Amygdala (tissue), 56 donors: ENCODE measurements around the gene GLIS1.
A peak's percentile ranks its signal among the peaks of the same experiment; 100 is the strongest.

Experiments used
- DNase-seq, 56 donors: peaks; one replicate each; lab custom pipeline; 2025; lab: John Stamatoyannopoulos, UW

Gene GLIS1

DNA sequence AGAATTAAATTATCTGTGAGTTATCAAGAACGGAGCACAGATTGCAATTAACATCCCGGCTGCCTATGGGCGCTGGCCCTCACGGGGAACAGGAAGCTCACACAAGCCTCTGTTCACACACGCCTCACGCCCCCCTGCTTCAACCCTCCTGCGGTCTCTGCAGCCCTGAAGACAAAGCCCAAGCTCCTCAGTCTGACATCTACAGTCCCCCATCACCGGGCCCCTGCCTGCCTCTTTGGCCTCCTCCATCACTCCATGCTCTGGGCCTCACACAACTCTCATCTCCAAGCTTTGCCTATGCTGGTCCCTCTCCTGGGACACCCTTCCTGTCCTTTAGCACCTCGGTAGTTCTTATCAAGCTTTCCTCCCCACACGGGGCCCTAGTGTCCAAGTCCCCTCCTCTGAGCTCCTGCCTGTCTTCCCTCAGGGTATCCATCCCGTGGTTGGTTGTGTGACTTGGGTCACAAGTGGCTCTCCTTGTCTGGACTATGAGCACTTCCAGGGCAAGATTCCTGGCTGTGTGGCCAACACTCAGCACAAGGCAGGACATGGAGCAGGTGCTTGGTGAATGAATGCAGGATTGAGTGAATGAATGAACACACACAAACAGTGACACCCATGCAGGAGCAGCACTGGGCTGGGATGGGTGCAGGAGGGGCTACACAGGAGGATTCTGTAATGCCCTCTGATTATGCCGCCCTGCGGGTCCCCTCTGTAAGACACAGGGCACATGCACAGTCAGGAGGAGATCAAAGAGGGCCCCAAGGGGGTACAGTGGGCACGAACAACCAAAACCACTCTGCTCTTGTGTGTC, 163.6 kb downstream of the GLIS1 start:
- DNase-seq = no peak

DNA sequence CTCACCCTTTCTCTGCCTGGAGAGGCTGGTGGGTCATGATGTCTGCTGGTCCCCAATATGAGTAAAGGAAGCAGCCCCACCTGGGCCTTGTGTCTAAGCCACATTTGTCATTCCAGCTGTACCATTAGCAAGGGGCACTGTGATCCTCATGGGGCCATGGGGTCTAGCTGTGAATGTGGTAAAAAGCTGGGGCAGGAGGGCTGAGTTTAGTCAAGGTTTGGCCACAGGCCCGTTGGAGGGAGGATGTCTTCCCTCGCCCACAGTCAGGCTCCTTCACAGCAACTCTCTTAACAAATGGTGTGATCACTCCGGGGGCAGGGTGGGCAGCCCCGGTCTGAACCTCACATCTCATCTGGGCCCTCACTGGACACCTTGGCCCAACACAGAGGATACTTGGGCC, 164.3 kb downstream of the GLIS1 start:
- DNase-seq = no peak

DNA sequence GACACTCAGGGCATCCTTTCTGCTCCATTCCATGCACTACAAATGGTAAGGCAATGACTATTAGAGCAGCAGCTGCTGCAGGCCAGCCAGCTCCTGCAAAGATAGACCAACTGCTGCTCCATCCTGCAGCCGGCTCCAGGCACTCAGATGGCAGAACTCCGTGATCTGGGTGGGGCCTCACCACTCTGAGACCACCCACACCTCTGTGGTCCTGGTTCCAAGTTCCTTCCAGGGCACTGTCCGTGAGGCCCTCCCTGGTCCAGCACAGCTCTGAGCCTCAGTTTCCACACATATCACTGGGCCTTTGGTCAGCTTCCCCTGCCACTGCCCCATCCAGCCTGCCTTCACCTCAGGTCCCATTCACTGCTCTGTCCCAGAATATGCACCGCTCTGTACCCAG, 165.0 kb downstream of the GLIS1 start:
- no peak for DNase-seq

DNA sequence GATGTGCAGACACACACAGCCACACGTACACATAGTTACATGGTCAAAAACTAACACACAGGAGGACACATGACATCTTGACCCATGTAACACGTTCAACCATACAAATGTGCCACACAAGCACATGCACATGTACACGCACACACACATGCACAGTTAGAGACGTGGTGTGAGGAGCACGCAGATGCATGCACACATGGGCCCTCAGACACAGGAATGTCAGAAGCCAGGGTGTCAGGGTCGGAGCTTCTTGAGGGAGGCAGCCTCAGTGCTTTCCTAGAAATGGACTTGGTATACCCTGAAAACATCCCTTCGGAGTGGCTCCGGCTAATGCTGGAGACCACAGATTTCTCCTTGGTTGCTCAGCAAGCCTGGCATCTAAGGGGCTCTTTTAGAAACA, 165.4 kb downstream of the GLIS1 start:
- no peak for DNase-seq

DNA sequence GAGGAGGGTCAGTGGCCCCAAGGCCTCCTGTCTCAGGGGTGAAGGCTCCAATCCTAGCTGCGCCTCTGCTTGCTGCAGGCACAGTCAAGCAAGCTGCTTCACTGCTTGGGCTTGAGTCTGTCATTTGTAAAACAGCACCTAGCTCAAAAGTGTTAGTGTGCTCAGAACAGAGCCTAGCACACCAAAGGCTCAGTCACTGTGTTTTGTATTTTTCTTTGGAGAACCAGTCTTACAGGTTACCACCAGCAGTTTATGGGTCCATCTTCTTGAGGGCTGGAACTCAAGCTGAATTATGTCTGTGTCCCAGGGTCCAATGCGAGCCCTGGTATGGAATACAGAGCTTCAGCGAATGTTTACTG, 166.2 kb downstream of the GLIS1 start:
- peak in 1 of 56 donors; percentile 56 for DNase-seq

DNA sequence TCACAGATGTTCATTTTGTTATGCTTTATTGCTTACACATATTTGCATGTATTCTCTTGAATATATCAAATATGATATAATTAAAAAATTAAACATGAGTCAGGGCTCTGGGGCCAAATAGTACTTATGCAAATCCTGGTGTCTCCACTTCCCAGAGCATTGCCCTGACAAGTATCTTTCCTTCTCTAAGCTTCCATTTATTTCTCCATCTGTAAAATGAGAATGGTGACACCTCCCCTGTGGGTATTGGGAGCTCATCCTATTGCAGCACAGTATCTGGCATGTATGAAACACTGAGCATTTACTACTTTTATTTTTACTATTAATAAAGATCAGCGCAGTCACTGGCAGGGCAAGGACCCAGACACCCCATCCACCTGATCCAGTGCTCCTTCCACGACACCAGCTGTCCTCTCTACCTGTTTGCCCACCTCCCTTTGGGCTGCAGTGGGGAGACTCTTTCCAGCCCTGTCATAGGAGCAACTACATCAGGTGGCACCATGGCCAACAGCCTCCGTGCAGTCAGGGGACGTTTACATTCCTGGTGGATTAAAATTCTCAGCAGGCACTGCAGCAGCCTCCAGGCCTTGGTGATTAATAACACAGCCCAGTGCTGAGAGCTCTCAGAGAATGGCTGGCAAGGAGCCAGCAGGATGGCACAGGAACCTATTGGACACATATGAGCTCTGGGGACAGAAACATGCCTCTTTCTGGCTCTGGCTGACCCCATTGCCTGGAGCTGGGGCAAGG, 166.7 kb downstream of the GLIS1 start:
- DNase-seq = peak in 31 of 56 donors; percentile 4 to 76 (median 21)

DNA sequence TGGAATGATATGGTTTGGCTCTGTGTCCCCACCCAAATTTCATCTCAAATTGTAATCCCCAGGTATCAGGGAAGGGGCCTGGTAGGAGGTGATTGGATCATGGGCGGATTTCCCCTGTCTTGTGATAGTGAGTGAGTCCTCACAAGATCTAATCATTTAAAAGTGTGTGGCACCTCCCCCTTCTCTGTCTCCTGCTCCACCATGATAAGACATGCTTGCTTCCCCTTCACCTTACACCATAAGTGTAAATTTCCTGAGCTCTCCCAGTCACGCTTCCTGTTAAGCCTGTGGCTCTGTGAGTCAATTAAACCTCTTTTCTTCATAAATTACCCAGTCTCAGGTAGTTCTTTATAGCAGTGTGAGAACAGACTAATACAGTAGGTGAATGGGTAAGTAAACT, 170.4 kb downstream of the GLIS1 start:
- DNase-seq = no peak

DNA sequence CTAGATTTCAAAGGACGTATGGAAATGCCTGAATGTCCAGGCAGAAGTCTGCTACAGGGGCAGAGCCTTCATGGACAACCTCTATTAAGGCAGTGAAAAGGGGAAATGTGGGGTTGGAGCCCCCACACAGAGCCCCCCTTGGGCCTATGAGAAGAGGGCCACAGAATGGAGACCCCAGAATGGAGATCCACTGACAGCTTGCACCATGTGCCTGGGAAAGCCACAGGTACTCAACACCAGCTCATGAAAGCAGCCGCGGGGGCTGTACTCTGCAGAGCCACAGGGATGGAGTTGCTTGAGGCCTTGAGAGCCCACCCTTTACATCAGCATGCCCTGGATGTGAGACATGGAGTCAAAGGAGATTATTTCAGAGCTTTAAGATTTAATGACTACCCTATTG, 171.1 kb downstream of the GLIS1 start:
- no peak for DNase-seq

DNA sequence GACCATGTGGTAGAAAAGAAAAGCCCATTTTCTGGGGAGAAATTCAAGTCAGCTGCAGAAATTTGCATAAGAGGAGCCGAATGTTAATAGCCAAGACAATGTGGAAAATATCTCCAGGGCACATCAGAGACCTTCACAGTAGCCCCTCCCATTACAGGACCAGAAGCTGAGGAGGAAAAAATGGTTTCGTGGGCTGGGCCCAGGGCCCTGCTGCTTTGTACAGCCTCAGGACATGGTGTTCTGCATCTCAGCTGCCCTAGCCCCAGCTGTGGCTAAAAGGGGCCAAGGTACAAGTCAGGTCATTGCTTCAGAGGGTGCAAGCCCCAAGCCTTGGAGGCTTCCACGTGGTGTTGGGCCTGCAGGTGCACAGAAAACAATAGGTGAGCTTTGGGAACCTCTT, 171.5 kb downstream of the GLIS1 start:
- no peak for DNase-seq

DNA sequence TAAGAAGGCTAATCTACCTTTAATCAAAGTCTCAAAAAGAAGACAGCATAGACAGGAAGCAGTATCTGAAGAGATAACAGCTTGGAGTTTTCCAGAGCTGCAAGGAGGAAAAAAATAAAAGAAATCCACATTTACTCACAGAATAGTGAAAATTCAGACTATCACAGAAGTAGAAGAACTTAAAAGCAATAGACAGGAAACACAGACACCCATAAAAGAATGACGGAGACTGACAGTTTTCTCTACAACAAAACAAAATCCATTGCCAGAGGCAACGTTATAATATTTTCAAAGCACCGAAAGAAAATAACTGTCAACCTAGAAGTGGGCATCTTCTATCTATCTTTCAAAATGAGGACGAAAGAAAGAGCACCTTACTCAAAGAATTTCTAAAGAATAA, 175.4 kb downstream of the GLIS1 start:
- DNase-seq = no peak

DNA sequence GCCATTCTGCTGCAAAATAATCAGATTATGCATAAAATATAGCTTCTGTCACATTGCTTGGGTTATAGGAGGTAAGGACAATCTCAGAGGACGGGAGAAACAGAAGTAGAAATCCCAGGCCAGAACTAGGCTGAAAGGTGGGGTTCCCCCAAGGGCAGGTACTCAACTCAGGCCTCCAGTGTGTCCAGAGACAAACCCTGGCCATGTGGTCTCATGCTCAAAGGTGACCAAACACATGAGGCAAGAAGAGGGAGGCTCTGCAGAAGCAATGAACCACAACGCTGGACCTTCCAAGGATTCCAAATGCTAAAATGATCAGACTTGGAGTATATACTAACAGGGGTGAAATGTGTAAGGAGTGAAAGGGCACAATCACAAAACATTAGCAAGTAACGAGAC, 176.0 kb downstream of the GLIS1 start:
- DNase-seq = no peak

DNA sequence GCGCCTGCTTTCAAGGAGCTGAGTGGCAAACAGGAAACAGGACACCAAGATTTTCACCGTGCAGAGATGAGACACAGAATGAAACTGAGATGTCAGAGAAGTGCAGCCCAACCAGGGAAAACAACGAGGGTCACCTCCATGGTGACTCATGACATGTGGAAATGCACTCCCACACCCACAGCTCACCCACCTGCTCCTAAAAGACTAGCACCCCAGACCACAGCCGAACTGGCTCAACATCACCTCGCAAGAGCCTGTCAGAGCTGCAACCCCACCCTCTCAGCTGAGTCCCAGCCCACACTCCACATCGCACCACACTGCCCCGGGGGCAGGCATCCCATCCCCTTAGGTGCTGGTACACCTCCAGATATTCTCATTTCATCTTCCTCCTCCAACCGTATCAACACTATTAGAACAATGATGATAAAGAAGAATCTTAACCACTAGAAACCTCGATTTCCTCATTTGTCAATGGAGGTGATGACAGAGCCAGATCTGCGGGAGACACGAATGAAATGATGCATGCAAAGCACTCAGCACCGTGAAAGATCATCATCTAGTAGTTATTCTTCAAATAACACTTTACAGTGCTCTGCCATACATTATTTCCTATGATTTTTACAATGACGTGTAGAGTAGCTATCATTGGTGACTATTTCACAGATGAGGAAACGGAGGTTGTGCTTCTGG, 176.5 kb downstream of the GLIS1 start:
- no peak for DNase-seq

DNA sequence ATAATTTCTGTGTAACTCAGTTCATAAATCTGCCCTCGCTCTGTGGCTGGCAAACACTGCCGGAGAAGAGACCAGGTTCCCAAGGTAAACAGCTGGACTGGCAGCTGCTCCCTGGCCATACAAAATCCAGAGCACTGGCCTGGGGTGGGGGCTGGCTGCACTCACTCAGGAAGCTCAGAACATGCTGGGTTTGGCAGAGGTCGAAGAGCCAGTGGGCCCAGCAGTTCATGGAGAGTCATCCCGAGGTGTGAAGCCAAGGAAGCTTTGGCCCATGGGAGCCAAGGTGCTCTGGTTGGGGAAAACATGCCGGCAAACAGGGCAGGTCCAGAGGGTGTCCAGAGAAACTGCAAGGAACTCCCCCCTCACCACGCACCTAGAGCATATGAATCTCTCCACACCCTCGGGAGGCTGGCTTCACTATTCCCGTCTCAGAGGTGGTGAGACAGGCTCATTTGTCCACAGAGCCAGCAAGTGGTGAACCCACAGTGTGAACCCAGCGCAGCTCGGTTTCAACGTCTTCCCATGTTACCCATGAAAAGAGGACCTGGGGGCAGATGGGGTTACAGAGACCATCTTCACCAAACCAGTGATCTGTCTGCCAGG, 177.4 kb downstream of the GLIS1 start:
- DNase-seq = no peak

DNA sequence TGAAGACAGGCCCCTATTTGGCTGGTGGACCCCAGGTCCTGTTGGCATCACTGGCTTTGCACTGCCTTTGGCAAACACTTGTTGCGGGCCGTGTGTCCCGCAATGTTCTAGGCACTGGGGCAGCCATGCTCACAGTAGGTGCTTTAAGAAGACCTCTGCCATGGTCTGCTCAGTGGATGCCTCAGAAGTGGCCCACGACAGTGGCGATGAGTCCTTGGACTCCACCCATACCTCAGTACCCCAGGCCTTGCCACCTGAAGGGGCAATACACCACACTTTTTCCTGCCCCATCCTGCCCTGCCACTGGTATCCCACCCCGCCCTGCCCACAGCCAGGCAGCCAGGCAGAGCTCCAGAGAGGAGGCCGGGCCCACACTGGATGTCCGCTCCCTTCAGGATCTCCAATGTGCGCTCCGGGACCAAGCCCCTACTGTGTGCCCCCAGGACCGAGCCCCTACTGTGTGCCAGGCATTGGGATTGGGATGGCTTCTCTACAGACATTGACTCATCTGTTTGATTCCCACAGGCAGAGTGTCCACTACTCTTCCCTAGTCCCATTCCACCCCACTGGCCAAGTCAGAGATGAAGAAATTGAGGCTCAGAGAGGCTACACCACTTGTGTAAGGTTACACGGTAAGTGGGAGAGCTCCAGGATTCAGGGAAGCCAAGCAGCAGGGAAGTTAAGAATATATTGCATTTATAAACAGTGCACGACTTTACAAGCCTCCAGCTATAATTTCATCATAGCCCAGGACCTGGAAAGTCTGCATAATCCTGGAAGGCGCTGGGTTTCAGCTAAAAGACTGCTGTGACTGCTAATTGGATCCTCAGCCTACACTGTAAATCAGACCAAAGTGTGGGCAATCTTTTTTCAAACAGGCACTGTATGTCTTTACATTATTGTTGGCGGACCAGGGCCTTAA, 178.1 kb downstream of the GLIS1 start:
- no peak for DNase-seq

DNA sequence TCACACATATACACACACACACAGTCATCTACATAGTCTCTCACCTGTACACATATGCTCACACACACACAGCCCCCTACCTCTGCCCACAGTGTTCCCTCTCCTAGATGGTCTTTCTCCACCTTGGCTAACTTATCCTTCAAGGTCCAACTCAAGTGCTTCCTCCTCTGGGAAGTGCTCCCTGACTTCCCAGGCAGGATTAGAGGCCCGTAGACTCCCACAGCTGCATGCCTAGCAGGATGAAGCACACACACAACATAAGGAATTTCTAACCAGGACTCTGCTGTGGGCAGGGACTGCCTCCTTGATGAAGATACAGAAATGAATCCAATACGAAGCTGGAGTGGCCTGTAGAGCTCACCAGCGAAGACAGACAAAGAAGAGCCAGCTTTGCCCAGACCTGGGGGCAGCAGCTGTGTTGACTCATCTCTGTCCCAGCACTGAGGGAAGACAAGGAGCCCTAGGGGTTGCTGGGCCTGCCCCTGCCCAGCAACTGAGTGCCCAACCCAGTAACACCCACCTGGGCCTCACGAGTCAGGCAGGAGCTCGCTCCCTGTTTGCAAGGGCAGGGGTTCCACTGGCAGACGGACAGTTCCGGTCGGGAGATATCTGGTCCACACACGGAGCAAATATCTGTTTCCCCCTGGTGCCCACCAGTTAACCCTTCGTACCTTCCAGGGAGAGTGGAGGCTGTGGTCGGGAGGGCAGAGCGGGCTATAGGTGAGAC, 178.9 kb downstream of the GLIS1 start:
- no peak for DNase-seq

DNA sequence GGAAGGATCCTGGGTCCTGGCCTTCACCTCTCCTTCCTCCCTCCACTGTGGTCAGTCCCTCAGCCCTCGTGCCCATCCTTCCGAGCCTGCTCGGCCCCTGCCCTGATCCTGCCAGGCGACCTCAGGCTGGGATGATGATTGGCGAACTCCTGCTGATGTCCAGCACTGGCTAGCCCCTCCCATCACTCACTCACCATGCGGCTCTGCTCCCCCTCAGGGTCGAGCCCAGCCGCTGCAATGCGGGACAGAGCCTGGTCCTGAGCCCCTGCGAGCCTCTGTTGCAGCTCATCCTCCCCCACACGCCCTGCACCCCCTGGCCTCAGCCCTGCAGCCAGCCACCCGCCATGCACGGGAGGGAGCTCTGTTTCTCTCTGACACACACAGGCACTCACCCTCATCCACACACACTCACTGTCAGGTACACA, 179.6 kb downstream of the GLIS1 start:
- DNase-seq = no peak

DNA sequence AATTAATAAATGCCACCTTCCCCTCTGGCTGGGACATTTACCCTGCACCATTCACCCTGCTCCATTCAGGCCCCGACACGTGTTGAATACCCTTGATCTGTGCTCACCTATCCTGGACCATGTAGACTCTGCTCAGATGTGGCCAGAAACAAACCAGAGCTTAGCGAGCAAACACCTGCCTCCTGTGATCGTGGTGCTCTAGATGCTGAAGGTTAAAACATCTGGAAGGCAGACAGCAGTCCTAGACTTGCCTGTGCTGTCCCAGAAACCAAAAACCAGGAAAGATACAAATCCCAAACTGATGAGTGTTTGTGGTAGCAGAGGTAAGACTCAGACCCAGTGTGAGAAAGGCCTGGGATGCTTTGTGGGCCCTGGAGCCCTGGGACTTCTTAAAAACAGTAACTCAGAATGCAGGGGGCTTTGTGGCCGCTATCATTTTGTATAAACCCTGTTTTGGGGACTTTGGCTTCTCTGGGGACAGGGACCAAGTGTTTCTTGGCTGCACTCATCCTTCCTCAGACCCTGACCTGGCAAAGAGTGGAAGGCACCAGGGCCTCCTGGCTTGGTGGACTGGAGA, 180.1 kb downstream of the GLIS1 start:
- DNase-seq = no peak

DNA sequence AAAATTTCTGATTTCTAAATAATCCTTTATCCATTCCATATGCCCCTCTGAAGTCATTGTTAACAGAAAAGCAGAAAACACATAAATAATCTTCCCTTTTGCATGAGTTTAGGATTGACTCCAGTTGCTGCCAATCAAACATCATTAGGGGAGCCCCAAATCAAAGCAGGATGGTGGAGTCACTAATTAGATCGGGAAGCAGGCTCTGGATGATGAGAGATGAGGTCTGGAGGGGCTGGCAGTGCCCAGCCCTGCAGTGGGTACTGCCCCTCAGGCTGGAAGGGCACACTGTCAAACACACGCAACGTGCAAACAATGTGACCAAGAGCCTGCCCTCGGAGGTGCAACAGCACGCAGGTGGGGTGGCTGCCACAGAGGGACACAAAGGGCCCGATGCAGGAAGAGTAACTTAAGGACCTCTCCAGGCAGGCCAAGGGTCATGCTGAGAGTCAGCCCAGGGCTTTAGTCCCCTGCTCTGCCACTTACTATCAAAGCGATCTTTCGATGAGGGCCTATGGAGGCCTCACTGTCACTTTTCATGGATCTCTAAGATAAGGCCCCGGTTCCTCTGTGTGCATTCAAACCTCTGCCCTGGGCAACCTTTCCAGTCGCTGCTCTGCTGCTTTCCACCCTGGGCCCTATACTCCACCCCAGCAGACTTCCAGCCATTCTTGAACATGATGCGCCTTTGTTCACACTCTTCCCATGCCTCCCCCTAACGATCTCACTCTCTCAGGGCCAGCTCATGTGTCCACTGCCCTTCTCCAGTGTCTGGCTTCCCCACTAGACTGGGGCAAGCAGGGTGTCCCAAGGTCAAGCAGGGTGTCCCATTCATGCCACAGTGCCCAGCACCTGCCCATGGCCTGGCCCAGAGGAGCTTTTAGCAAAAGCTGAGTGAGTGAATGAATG, 180.9 kb downstream of the GLIS1 start:
- no peak for DNase-seq
